Osteoblast (primary cell): ENCODE results near the gene RAB44. TPM values are rescaled to one million over a fixed set of nuclear protein-coding genes. Genes with fewer than 3 reads are reported as not detected.

Experiments used
- DNase-seq: peaks from one replicate; pipeline ENCODE4 v3.0.0; 2011; ENCODE audit warnings: low spot score, mixed read lengths; ENCODE audit not compliant: insufficient read length; ENCODE audit errors: missing footprints
- H2AFZ ChIP-seq: 2 replicates; pipeline ENCODE4 v1.6.0; 2011; ENCODE audit warnings: mild to moderate bottlenecking, low read length
- H3K27ac ChIP-seq: 2 replicates; pipeline ENCODE4 v1.5.1; 2011; ENCODE audit warnings: mild to moderate bottlenecking, low read depth, low read length, moderate library complexity
- H3K27me3 ChIP-seq: 2 replicates; pipeline ENCODE4 v1.6.0; 2012; ENCODE audit warnings: mild to moderate bottlenecking, control low read depth, inconsistent platforms, low read length, moderate library complexity; ENCODE audit not compliant: insufficient read depth
- H3K36me3 ChIP-seq: 2 replicates; pipeline ENCODE4 v1.5.1; 2011; ENCODE audit warnings: mild to moderate bottlenecking, low read length, control low read depth, moderate library complexity; ENCODE audit not compliant: insufficient read depth
- H3K4me1 ChIP-seq: 2 replicates; pipeline ENCODE4 v1.5.1; 2011; ENCODE audit warnings: mild to moderate bottlenecking, low read length, control low read depth, moderate library complexity; ENCODE audit not compliant: insufficient read depth
- H3K4me2 ChIP-seq: 2 replicates; pipeline ENCODE4 v1.6.0; 2011; ENCODE audit warnings: mild to moderate bottlenecking, low read length; ENCODE audit not compliant: insufficient read depth
- H3K4me3 ChIP-seq: fragments of 200-600 bp; sonication (generic); 3 replicates; pipeline ENCODE4 v1.5.1; 2012; ENCODE audit warnings: mild to moderate bottlenecking, low read length, inconsistent platforms; ENCODE audit not compliant: insufficient read depth
- H3K79me2 ChIP-seq: 2 replicates; pipeline ENCODE4 v1.6.0; 2012; ENCODE audit warnings: mild to moderate bottlenecking, low read length, control low read depth, inconsistent platforms; ENCODE audit not compliant: insufficient read depth
- H3K9me3 ChIP-seq: 2 replicates; pipeline ENCODE4 v1.5.1; 2011; ENCODE audit warnings: low read depth, low read length, control low read depth
- H4K20me1 ChIP-seq: 2 replicates; pipeline ENCODE4 v1.6.0; 2012; ENCODE audit warnings: mild to moderate bottlenecking, low read length, control low read depth; ENCODE audit not compliant: insufficient read depth
- CTCF ChIP-seq: IDR thresholded peaks from 2 replicates; pipeline ENCODE4 v1.5.1; 2011; ENCODE audit warnings: mild to moderate bottlenecking, low read depth, low read length, moderate library complexity; ENCODE audit errors: extremely low read depth
- total RNA-seq: library from RNA; depleted of rRNA; stranded (reverse); fragments of >200 nt; gene quantifications from 2 replicates; pipeline ENCODE4 v1.2.3, GENCODE V29; 2012

RAB44 gene
- total RNA-seq, 1 donor = 0.36 TPM

- no peak overlapping the region for H3K27ac ChIP-seq
- peak; percentile 34 for DNase-seq
- H3K4me3 ChIP-seq = no peak overlapping the region
- no peak overlapping the region for H3K4me2 ChIP-seq
- H3K79me2 ChIP-seq = no peaks in the 10 kb centered on the region
- no peaks in the 10 kb centered on the region for H3K9me3 ChIP-seq
- no peaks in the 10 kb centered on the region for H3K4me1 ChIP-seq
- no peaks in the 10 kb centered on the region for H3K36me3 ChIP-seq
- H3K27me3 ChIP-seq = no peaks in the 10 kb centered on the region
- no peaks in the 10 kb centered on the region for H4K20me1 ChIP-seq
- no peak overlapping the region for H2AFZ ChIP-seq
- TF ChIP-seq CTCF = no peak
Observed at GRCh38 chr6:36754582-36755434, 57.2 kb downstream of the RAB44 start.

- no peak for TF ChIP-seq CTCF
- H3K4me2 ChIP-seq = no peak overlapping the region
- H3K4me1 ChIP-seq = no peaks in the 10 kb centered on the region
- H2AFZ ChIP-seq = no peak overlapping the region
- H3K27me3 ChIP-seq = no peaks in the 10 kb centered on the region
- H3K79me2 ChIP-seq = no peaks in the 10 kb centered on the region
- no peaks in the 10 kb centered on the region for H3K36me3 ChIP-seq
- H3K9me3 ChIP-seq = no peaks in the 10 kb centered on the region
- no peaks in the 10 kb centered on the region for H4K20me1 ChIP-seq
- DNase-seq = peak; percentile 21
- no peak overlapping the region for H3K4me3 ChIP-seq
- H3K27ac ChIP-seq = no peak overlapping the region
Observed at GRCh38 chr6:36755435-36756348, 58.1 kb downstream of the RAB44 start.

- Histone ChIP-seq H3K4me2 (no peak overlapping the region), H3K79me2 (no peaks in the 10 kb centered on the region), H3K27ac (no peak overlapping the region), H3K4me3 (no peak overlapping the region), H4K20me1 (no peaks in the 10 kb centered on the region), H3K9me3 (no peaks in the 10 kb centered on the region), H2AFZ (no peak overlapping the region), H3K27me3 (no peaks in the 10 kb centered on the region), H3K4me1 (no peaks in the 10 kb centered on the region), H3K36me3 (no peaks in the 10 kb centered on the region)
- no peak for TF ChIP-seq CTCF
- no peak for DNase-seq
Observed at GRCh38 chr6:36756786-36757185, 59.2 kb downstream of the RAB44 start.

- H3K27ac ChIP-seq = no peak overlapping the region
- H3K79me2 ChIP-seq = no peaks in the 10 kb centered on the region
- no peaks in the 10 kb centered on the region for H3K4me1 ChIP-seq
- no peaks in the 10 kb centered on the region for H3K9me3 ChIP-seq
- no peaks in the 10 kb centered on the region for H3K27me3 ChIP-seq
- no peaks in the 10 kb centered on the region for H4K20me1 ChIP-seq
- H2AFZ ChIP-seq = no peak overlapping the region
- H3K36me3 ChIP-seq = no peaks in the 10 kb centered on the region
- H3K4me2 ChIP-seq = no peak overlapping the region
- H3K4me3 ChIP-seq = no peak overlapping the region
- no peak for TF ChIP-seq CTCF
- DNase-seq = peak; percentile 47
Observed at GRCh38 chr6:36757206-36757605, 59.6 kb downstream of the RAB44 start.
